ENCODE measurements around the gene SOX18. TPM values are rescaled to one million over a fixed set of nuclear protein-coding genes. Genes with fewer than 3 reads are reported as not detected.

Gene SOX18
- total and polyA plus RNA-seq, 2 donors (not counting 1 experiment from before 2014, with no cell fraction given), result not detected

DNA sequence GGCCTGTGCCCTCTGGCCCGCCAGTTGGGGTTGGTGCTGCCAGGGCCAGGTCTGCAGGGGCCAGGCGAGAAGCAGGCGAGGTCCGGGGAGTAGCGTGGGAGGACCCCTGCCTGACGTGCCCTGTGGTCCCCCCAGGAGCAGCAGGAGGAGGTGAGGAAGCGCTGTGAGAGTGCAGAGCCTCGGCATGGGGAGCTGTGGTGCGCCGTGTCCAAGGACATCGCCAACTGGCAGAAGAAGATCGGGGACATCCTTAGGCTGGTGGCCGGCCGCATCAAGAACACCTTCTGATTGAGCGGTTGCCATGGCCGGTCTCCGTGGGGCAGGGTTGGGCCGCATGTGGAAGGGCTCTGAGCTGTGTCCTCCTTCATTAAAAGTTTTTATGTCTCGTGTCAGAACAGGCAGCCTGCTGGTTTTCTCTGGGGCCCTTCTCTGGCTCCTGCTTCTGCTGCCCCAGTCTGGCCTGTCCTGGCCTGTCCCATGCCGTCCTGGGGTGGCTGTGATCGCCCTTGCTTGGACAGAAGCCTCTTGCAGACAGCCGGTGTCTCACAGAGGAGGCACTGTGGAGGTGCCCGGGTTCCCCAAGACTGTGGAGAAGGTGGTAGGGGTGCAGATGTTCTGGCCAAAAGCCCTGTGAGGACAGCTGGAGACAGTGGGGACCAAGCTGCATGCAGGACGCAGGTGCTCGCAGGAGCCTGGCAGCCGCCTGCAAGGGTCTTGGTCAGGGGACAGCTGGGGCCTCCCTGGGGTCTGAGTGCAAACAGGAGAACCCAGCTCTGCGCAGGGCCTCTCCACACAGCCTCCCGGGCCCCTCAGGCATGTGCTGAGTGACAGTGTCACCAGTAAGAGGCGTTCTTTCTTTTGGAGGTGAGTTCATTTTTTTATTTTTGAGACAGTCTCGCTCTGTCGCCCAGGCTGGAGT, 16.5 kb downstream of the SOX18 start:
- Histone ChIP-seq H3K4me1 (ENCODE audit: control insufficient read depth, extremely low read depth, insufficient read depth, low read length) (no peaks in the 10 kb centered on the region), H3K4me2 (ENCODE audit: extremely low read depth, insufficient read depth, low read length) (no peak overlapping the region), H3K9me3 (ENCODE audit: control insufficient read depth, insufficient read depth, low read depth, low read length) (no peaks in the 10 kb centered on the region), H3K36me3 (ENCODE audit: control insufficient read depth, insufficient read depth, low read length) (peaks cover 28% of the 10 kb centered on the region), H4K20me1 (ENCODE audit: control insufficient read depth, extremely low read depth, insufficient read depth, low read length) (no peaks in the 10 kb centered on the region), H3K27me3 (ENCODE audit: control insufficient read depth, insufficient read depth, low read length) (no peaks in the 10 kb centered on the region), H2AFZ (ENCODE audit: low read length) (no peak overlapping the region), H3K27ac (ENCODE audit: insufficient read depth, low read length) (no peak overlapping the region), H3K9ac (ENCODE audit: insufficient read depth, low read length) (no peak overlapping the region), H3K4me3 (replicated peaks in 1 of 4; ENCODE audit: control extremely low read depth in 1 of 4, insufficient read depth in 1 of 4, low read depth in 3 of 4, low read length in 4 of 4) (no peak overlapping the region), H3K79me2 (ENCODE audit: control insufficient read depth, insufficient read depth, low read length) (no peaks in the 10 kb centered on the region)
- TF ChIP-seq EZH2 (IDR thresholded peaks at IDR 0.05; ENCODE audit: low read length, missing control alignments), result no peak
- TF ChIP-seq, protein P1, sequence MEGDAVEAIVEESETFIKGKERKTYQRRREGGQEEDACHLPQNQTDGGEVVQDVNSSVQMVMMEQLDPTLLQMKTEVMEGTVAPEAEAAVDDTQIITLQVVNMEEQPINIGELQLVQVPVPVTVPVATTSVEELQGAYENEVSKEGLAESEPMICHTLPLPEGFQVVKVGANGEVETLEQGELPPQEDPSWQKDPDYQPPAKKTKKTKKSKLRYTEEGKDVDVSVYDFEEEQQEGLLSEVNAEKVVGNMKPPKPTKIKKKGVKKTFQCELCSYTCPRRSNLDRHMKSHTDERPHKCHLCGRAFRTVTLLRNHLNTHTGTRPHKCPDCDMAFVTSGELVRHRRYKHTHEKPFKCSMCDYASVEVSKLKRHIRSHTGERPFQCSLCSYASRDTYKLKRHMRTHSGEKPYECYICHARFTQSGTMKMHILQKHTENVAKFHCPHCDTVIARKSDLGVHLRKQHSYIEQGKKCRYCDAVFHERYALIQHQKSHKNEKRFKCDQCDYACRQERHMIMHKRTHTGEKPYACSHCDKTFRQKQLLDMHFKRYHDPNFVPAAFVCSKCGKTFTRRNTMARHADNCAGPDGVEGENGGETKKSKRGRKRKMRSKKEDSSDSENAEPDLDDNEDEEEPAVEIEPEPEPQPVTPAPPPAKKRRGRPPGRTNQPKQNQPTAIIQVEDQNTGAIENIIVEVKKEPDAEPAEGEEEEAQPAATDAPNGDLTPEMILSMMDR (conservative IDR thresholded peaks at IDR 0.05 in 1 of 2, IDR thresholded peaks at IDR 0.05 in 1 of 2; ENCODE audit: low read depth in 1 of 2, low read length in 2 of 2), result no peak
- no peak for DNase-seq (ENCODE audit: low read depth in 2 of 2)

DNA sequence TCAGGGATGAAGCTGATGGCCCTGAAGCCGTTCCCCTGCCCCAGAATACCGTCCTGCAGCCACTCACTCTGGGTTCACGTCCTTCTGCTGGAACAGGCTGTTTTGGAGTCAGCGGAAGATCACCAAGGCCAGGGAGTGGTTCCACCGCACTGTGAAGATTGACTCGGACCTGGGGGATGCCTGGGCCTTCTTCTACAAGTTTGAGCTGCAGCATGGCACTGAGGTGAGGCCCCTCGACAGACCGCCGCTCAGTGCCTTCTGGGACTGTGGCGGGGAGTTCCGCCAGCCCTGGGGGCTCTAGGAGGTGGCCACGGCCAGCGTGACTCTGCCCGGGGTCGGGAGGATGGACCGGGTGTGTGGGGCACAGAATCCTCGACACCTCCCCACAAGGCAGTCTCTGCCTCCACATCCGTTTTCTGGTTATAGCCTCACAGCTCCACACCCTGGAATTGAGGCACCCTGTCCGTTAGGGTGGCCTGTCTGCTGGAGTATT, 17.6 kb downstream of the SOX18 start:
- peaks cover 36% of the 10 kb centered on the region for H3K36me3 ChIP-seq (ENCODE audit: control insufficient read depth, insufficient read depth, low read length)
- H3K4me3 ChIP-seq (replicated peaks in 1 of 4; ENCODE audit: control extremely low read depth in 1 of 4, insufficient read depth in 1 of 4, low read depth in 3 of 4, low read length in 4 of 4), result no peak overlapping the region
- no peaks in the 10 kb centered on the region for H3K9me3 ChIP-seq (ENCODE audit: control insufficient read depth, insufficient read depth, low read depth, low read length)
- H3K79me2 ChIP-seq (ENCODE audit: control insufficient read depth, insufficient read depth, low read length), result no peaks in the 10 kb centered on the region
- H3K4me1 ChIP-seq (ENCODE audit: control insufficient read depth, extremely low read depth, insufficient read depth, low read length), result no peaks in the 10 kb centered on the region
- no peaks in the 10 kb centered on the region for H4K20me1 ChIP-seq (ENCODE audit: control insufficient read depth, extremely low read depth, insufficient read depth, low read length)
- H3K9ac ChIP-seq (ENCODE audit: insufficient read depth, low read length), result no peak overlapping the region
- TF ChIP-seq, protein P1 (conservative IDR thresholded peaks at IDR 0.05 in 1 of 2, IDR thresholded peaks at IDR 0.05 in 1 of 2; ENCODE audit: low read depth in 1 of 2, low read length in 2 of 2), result no peak
- TF ChIP-seq EZH2 (IDR thresholded peaks at IDR 0.05; ENCODE audit: low read length, missing control alignments), result no peak
- no peak overlapping the region for H3K4me2 ChIP-seq (ENCODE audit: extremely low read depth, insufficient read depth, low read length)
- no peaks in the 10 kb centered on the region for H3K27me3 ChIP-seq (ENCODE audit: control insufficient read depth, insufficient read depth, low read length)
- DNase-seq (ENCODE audit: low read depth in 2 of 2), result no peak
- H3K27ac ChIP-seq (ENCODE audit: insufficient read depth, low read length), result no peak overlapping the region
- H2AFZ ChIP-seq (ENCODE audit: low read length), result no peak overlapping the region

DNA sequence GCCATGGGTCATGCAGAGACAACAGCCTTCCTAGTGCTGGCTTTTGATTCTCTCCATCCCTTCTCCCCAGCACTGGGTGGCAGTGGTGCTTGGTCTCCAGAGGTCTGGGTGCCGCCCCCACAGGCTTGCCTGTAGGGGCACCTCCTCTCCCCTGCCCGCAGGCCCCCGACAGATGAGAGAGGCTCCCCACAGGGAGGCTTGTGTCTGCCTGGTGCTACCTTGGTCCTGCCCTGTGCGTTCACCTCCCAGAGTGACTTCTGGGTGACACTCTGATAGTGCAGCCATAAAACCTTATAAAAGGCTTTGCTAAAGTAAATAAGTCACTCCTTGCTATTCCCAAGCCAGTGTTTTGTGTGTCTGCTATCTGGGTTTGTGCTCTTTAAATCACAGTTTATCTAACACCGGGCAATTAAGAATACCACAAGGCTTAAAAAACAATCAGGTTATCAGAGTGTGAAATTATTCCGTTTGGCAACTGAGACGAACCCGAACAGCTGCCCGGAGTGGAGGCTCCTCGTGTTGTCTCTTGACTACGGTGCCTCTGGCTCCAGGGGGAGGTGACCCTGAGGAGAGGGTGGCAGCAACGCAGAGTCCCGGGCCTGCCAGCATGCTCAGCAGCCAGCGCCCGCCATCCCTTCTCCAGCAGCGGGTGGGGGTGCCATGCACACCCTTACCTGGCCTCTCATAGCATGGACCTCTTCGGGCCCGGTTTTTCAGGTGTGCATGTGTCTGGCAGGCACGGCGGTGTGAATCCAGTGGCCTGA, 18.9 kb downstream of the SOX18 start:
- TF ChIP-seq, protein P1 (conservative IDR thresholded peaks at IDR 0.05 in 1 of 2, IDR thresholded peaks at IDR 0.05 in 1 of 2; ENCODE audit: low read depth in 1 of 2, low read length in 2 of 2), result no peak
- TF ChIP-seq EZH2 (IDR thresholded peaks at IDR 0.05; ENCODE audit: low read length, missing control alignments), result no peak
- no peak for DNase-seq (ENCODE audit: low read depth in 2 of 2)
- H3K27me3 ChIP-seq (ENCODE audit: control insufficient read depth, insufficient read depth, low read length), result no peaks in the 10 kb centered on the region
- no peaks in the 10 kb centered on the region for H3K4me1 ChIP-seq (ENCODE audit: control insufficient read depth, extremely low read depth, insufficient read depth, low read length)
- H4K20me1 ChIP-seq (ENCODE audit: control insufficient read depth, extremely low read depth, insufficient read depth, low read length), result no peaks in the 10 kb centered on the region
- no peaks in the 10 kb centered on the region for H3K9me3 ChIP-seq (ENCODE audit: control insufficient read depth, insufficient read depth, low read depth, low read length)
- H3K4me2 ChIP-seq (ENCODE audit: extremely low read depth, insufficient read depth, low read length), result no peak overlapping the region
- no peak overlapping the region for H3K27ac ChIP-seq (ENCODE audit: insufficient read depth, low read length)
- H3K36me3 ChIP-seq (ENCODE audit: control insufficient read depth, insufficient read depth, low read length), result peaks cover 41% of the 10 kb centered on the region
- no peaks in the 10 kb centered on the region for H3K79me2 ChIP-seq (ENCODE audit: control insufficient read depth, insufficient read depth, low read length)
- no peak overlapping the region for H3K4me3 ChIP-seq (replicated peaks in 1 of 4; ENCODE audit: control extremely low read depth in 1 of 4, insufficient read depth in 1 of 4, low read depth in 3 of 4, low read length in 4 of 4)
- H2AFZ ChIP-seq (ENCODE audit: low read length), result no peak overlapping the region
- H3K9ac ChIP-seq (ENCODE audit: insufficient read depth, low read length), result no peak overlapping the region

All from fibroblast of lung (primary cell).